ENCODE results near the gene ZBTB32. TPM values are rescaled to one million over a fixed set of nuclear protein-coding genes. Genes with fewer than 3 reads are reported as not detected.

Gene ZBTB32
- total and polyA plus RNA-seq, 2 experiments from 2014 or later: 0.65 TPM; not detected in 1

- Histone ChIP-seq H3K27me3 (ENCODE audit: insufficient read depth) (no peaks in the 10 kb centered on the region), H3K4me1 (ENCODE audit: insufficient read depth) (no peaks in the 10 kb centered on the region), H3K4me2 (no peak overlapping the region), H4K20me1 (replicated peaks; ENCODE audit: insufficient read depth) (peaks cover 7% of the 10 kb centered on the region; the same call in 1 of the 2 replicates), H3F3A (replicated peaks; ENCODE audit: low read depth) (no peaks in the 10 kb centered on the region), H2AFZ (no peak overlapping the region), H3K4me3 (no peak overlapping the region), H3K36me3 (ENCODE audit: insufficient read depth) (peaks cover 15% of the 10 kb centered on the region), H3K9me2 (ENCODE audit: insufficient read depth) (no peaks in the 10 kb centered on the region), H3K27ac (ENCODE audit: low read depth) (no peak overlapping the region), H3K79me2 (replicated peaks; ENCODE audit: insufficient read depth) (no peaks in the 10 kb centered on the region)
- TF ChIP-seq EZH2phosphoT487 (IDR thresholded peaks at IDR 0.05; ENCODE audit: unreplicated experiment) (no peak), ETS1 (IDR thresholded peaks at IDR 0.05) (no peak), NANOG (IDR thresholded peaks at IDR 0.05; ENCODE audit: borderline replicate concordance) (no peak), ZNF114 (CRISPR knock-in tag; IDR thresholded peaks at IDR 0.05) (no peak), JUNB (IDR thresholded peaks at IDR 0.05; ENCODE audit: unreplicated experiment) (no peak), EZH2 (IDR thresholded peaks at IDR 0.05; ENCODE audit: low read depth, unreplicated experiment) (no peak), ZNF331 (CRISPR knock-in tag; IDR thresholded peaks at IDR 0.05; ENCODE audit: low read depth) (no peak), CTCF (conservative IDR thresholded peaks at IDR 0.05; ENCODE audit: low read depth in 2 of 2) (no peak), CREB1 (CRISPR knock-in tag; IDR thresholded peaks at IDR 0.05; ENCODE audit: low read depth) (no peak), POLR2AphosphoS5 (IDR thresholded peaks at IDR 0.05; ENCODE audit: low read depth) (no peak), STAT1 (IDR thresholded peaks at IDR 0.05; ENCODE audit: unreplicated experiment) (no peak)
- TF ChIP-seq, protein P1, sequence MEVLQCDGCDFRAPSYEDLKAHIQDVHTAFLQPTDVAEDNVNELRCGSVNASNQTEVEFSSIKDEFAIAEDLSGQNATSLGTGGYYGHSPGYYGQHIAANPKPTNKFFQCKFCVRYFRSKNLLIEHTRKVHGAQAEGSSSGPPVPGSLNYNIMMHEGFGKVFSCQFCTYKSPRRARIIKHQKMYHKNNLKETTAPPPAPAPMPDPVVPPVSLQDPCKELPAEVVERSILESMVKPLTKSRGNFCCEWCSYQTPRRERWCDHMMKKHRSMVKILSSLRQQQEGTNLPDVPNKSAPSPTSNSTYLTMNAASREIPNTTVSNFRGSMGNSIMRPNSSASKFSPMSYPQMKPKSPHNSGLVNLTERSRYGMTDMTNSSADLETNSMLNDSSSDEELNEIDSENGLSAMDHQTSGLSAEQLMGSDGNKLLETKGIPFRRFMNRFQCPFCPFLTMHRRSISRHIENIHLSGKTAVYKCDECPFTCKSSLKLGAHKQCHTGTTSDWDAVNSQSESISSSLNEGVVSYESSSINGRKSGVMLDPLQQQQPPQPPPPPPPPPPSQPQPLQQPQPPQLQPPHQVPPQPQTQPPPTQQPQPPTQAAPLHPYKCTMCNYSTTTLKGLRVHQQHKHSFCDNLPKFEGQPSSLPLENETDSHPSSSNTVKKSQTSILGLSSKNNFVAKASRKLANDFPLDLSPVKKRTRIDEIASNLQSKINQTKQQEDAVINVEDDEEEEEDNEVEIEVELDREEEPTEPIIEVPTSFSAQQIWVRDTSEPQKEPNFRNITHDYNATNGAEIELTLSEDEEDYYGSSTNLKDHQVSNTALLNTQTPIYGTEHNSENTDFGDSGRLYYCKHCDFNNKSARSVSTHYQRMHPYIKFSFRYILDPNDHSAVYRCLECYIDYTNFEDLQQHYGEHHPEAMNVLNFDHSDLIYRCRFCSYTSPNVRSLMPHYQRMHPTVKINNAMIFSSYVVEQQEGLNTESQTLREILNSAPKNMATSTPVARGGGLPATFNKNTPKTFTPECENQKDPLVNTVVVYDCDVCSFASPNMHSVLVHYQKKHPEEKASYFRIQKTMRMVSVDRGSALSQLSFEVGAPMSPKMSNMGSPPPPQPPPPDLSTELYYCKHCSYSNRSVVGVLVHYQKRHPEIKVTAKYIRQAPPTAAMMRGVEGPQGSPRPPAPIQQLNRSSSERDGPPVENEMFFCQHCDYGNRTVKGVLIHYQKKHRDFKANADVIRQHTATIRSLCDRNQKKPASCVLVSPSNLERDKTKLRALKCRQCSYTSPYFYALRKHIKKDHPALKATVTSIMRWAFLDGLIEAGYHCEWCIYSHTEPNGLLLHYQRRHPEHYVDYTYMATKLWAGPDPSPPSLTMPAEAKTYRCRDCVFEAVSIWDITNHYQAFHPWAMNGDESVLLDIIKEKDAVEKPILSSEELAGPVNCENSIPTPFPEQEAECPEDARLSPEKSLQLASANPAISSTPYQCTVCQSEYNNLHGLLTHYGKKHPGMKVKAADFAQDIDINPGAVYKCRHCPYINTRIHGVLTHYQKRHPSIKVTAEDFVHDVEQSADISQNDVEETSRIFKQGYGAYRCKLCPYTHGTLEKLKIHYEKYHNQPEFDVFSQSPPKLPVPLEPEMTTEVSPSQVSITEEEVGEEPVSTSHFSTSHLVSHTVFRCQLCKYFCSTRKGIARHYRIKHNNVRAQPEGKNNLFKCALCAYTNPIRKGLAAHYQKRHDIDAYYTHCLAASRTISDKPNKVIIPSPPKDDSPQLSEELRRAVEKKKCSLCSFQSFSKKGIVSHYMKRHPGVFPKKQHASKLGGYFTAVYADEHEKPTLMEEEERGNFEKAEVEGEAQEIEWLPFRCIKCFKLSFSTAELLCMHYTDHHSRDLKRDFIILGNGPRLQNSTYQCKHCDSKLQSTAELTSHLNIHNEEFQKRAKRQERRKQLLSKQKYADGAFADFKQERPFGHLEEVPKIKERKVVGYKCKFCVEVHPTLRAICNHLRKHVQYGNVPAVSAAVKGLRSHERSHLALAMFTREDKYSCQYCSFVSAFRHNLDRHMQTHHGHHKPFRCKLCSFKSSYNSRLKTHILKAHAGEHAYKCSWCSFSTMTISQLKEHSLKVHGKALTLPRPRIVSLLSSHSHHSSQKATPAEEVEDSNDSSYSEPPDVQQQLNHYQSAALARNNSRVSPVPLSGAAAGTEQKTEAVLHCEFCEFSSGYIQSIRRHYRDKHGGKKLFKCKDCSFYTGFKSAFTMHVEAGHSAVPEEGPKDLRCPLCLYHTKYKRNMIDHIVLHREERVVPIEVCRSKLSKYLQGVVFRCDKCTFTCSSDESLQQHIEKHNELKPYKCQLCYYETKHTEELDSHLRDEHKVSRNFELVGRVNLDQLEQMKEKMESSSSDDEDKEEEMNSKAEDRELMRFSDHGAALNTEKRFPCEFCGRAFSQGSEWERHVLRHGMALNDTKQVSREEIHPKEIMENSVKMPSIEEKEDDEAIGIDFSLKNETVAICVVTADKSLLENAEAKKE (CRISPR knock-in tag; IDR thresholded peaks at IDR 0.05): no peak
- TF ChIP-seq, protein P2, sequence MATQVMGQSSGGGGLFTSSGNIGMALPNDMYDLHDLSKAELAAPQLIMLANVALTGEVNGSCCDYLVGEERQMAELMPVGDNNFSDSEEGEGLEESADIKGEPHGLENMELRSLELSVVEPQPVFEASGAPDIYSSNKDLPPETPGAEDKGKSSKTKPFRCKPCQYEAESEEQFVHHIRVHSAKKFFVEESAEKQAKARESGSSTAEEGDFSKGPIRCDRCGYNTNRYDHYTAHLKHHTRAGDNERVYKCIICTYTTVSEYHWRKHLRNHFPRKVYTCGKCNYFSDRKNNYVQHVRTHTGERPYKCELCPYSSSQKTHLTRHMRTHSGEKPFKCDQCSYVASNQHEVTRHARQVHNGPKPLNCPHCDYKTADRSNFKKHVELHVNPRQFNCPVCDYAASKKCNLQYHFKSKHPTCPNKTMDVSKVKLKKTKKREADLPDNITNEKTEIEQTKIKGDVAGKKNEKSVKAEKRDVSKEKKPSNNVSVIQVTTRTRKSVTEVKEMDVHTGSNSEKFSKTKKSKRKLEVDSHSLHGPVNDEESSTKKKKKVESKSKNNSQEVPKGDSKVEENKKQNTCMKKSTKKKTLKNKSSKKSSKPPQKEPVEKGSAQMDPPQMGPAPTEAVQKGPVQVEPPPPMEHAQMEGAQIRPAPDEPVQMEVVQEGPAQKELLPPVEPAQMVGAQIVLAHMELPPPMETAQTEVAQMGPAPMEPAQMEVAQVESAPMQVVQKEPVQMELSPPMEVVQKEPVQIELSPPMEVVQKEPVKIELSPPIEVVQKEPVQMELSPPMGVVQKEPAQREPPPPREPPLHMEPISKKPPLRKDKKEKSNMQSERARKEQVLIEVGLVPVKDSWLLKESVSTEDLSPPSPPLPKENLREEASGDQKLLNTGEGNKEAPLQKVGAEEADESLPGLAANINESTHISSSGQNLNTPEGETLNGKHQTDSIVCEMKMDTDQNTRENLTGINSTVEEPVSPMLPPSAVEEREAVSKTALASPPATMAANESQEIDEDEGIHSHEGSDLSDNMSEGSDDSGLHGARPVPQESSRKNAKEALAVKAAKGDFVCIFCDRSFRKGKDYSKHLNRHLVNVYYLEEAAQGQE (IDR thresholded peaks at IDR 0.05; ENCODE audit: unreplicated experiment): no peak
- peaks cover 12% of the 10 kb centered on the region for H3K27me3 Mint-ChIP-seq (ENCODE audit: insufficient read depth, low read depth, poor library complexity)
- DNase-seq (ENCODE audit: low spot score) (no peak), ATAC-seq (no peak)
- no peak overlapping the region for H3K4me3 Mint-ChIP-seq
- no peak overlapping the region for H3K27ac Mint-ChIP-seq
- H3K36me3 Mint-ChIP-seq (ENCODE audit: low read depth): peaks cover 22% of the 10 kb centered on the region
- no peaks in the 10 kb centered on the region; the same call in 2 of the 3 replicates for H3K9me3 Mint-ChIP-seq
- H3K4me1 Mint-ChIP-seq: no peaks in the 10 kb centered on the region
Observed at GRCh38 chr19:35661995-35662340, 42.4 kb upstream of the ZBTB32 start.
